BJ (cell line): ENCODE measurements around the gene CEP131. TPM values are rescaled to one million over a fixed set of nuclear protein-coding genes. Genes with fewer than 3 reads are reported as not detected.

ENCODE experiments used
- CTCF ChIA-PET: fragments of 350-600 bp; formaldehyde crosslinking; extraction: SDS; loops from one replicate; lab custom pipeline; 2021; ENCODE audit warnings: antibody characterized with exemption, inconsistent platforms; lab: Yijun Ruan, JAX
- POLR2A ChIA-PET: fragments of 300-600 bp; sonication (Branson Sonifier 250); formaldehyde crosslinking; extraction: SDS; loops from one replicate; lab custom pipeline; 2021; ENCODE audit warnings: antibody characterized with exemption; lab: Charles Lee
- DNase-seq: peaks from one replicate; pipeline ENCODE4 v3.0.0-alpha.2; 2011; ENCODE audit warnings: low read depth
- H3K27me3 ChIP-seq: 2 replicates; pipeline ENCODE4 v1.6.0; 2011; ENCODE audit warnings: low read length; ENCODE audit not compliant: control insufficient read depth, insufficient read depth
- H3K36me3 ChIP-seq: 2 replicates; pipeline ENCODE4 v1.5.1; 2011; ENCODE audit warnings: low read length; ENCODE audit not compliant: control insufficient read depth, insufficient read depth
- H3K4me3 ChIP-seq: 2 replicates; pipeline ENCODE4 v1.5.1; 2011; ENCODE audit warnings: low read depth, mild to moderate bottlenecking, control low read depth, low read length
- CTCF ChIP-seq: IDR thresholded peaks from 2 replicates; pipeline ENCODE4 v1.5.1; 2011; ENCODE audit warnings: low read depth, mild to moderate bottlenecking, control low read depth, inconsistent platforms, low read length, moderate library complexity; ENCODE audit not compliant: insufficient read depth
- polyA plus RNA-seq: library from polyadenylated mRNA; depleted of rRNA; stranded (reverse); fragments of >200 nt; gene quantifications from 2 replicates; pipeline ENCODE4 v1.2.3, GENCODE V29; 2011

CEP131 gene
- polyA plus RNA-seq, 1 experiment, result 4.9 TPM

- no peak overlapping the region for H3K4me3 ChIP-seq
- ChIA-PET POLR2A (no interaction called here), CTCF (interaction anchor here (1.5 kb wide), 1 partner anchor 14 kb away, joined by 3 read pairs; the partner anchor contains the start of gene CEP131)
- DNase-seq, result no peak
- H3K36me3 ChIP-seq, result peaks cover 24% of the 10 kb centered on the region
- no peak for TF ChIP-seq CTCF
- H3K27me3 ChIP-seq, result no peaks in the 10 kb centered on the region
Measured at GRCh38 chr17:81236784-81237183, 14.0 kb upstream of the CEP131 start.

GRCh38 chr17:81235822-81236740 is 13.3 kb upstream of the CEP131 start:
- ChIA-PET CTCF (no interaction called here), POLR2A (no interaction called here)
- Histone ChIP-seq H3K27me3 (no peaks in the 10 kb centered on the region), H3K4me3 (no peak overlapping the region), H3K36me3 (peaks cover 23% of the 10 kb centered on the region)
- TF ChIP-seq CTCF, result no peak
- no peak for DNase-seq

- ChIA-PET POLR2A (no interaction called here), CTCF (no interaction called here)
- H3K36me3 ChIP-seq, result peaks cover 28% of the 10 kb centered on the region
- no peak for TF ChIP-seq CTCF
- no peak overlapping the region for H3K4me3 ChIP-seq
- no peak for DNase-seq
- H3K27me3 ChIP-seq, result no peaks in the 10 kb centered on the region
Measured at GRCh38 chr17:81234940-81235821, 12.4 kb upstream of the CEP131 start.

- CTCF ChIA-PET, result no interaction called here
Measured at GRCh38 chr17:81234506-81234855, 11.7 kb upstream of the CEP131 start.

More at GRCh38 chr17:81234506-81234855, 11.7 kb upstream of the CEP131 start:
- no peak overlapping the region for H3K4me3 ChIP-seq
- H3K27me3 ChIP-seq, result no peaks in the 10 kb centered on the region
- POLR2A ChIA-PET, result no interaction called here
- H3K36me3 ChIP-seq, result peaks cover 32% of the 10 kb centered on the region
- no peak for DNase-seq
- TF ChIP-seq CTCF, result no peak
